GM18870 (cell line): Measurements from ENCODE around the gene GPRC5D.

ENCODE experiments used
- ATAC-seq: cut with Tn5 transposase; IDR thresholded peaks from one replicate; pipeline ENCODE4 v1.9.1; 2021; ENCODE audit warnings: moderate library complexity; ENCODE audit not compliant: unreplicated experiment

Gene GPRC5D

GRCh38 chr12:12909228-12909994 is 42.6 kb downstream of the GPRC5D start:
- no peak for ATAC-seq

GRCh38 chr12:12908711-12909110 is 43.3 kb downstream of the GPRC5D start:
- ATAC-seq: no peak

- ATAC-seq: no peak
Observed at GRCh38 chr12:12908252-12908651, 43.7 kb downstream of the GPRC5D start.

- no peak for ATAC-seq
Observed at GRCh38 chr12:12907552-12907951, 44.4 kb downstream of the GPRC5D start.

- no peak for ATAC-seq
Observed at GRCh38 chr12:12903642-12904609, 48.0 kb downstream of the GPRC5D start.

GRCh38 chr12:12902036-12902435 is 49.9 kb downstream of the GPRC5D start:
- ATAC-seq: no peak

- no peak for ATAC-seq
Observed at GRCh38 chr12:12901158-12901791, 50.7 kb downstream of the GPRC5D start.

GRCh38 chr12:12900786-12901157 is 51.2 kb downstream of the GPRC5D start:
- ATAC-seq: no peak

GRCh38 chr12:12899530-12900380 is 52.2 kb downstream of the GPRC5D start:
- peak; percentile 84 for ATAC-seq

- no peak for ATAC-seq
Observed at GRCh38 chr12:12898911-12899511, 53.0 kb downstream of the GPRC5D start.

- no peak for ATAC-seq
Observed at GRCh38 chr12:12898136-12898717, 53.7 kb downstream of the GPRC5D start.

- ATAC-seq: no peak
Observed at GRCh38 chr12:12897302-12897701, 54.7 kb downstream of the GPRC5D start.

GRCh38 chr12:12896260-12896659 is 55.7 kb downstream of the GPRC5D start:
- ATAC-seq: no peak

GRCh38 chr12:12893438-12893837 is 58.5 kb downstream of the GPRC5D start:
- no peak for ATAC-seq

GRCh38 chr12:12892681-12893141 is 59.3 kb downstream of the GPRC5D start:
- ATAC-seq: no peak

GRCh38 chr12:12891881-12892355 is 60.1 kb downstream of the GPRC5D start:
- no peak for ATAC-seq

GRCh38 chr12:12891080-12891880 is 60.7 kb downstream of the GPRC5D start, which contains the start of gene GPRC5A:
Gene GPRC5A (plus strand): TSS chr12:12891562. CDS start chr12:12908250, 16,688 bp downstream.
- no peak for ATAC-seq
